Activated T-helper 2 cell treated with anti-CD3 and anti-CD28 coated beads, Interferon-gamma antibody, Interleukin-2, Interleukin-4, amounts not matched to agents 10 μg/mL and 5 μg/mL and 100 μg/mL, durations not matched to agents 14 hours and 24 hours and 36 hours (primary cell): ENCODE data around the gene SPATA13. TPM values are rescaled to one million over a fixed set of nuclear protein-coding genes. Genes with fewer than 3 reads are reported as not detected.
"Not testable (repeated sequence)": the region's sequence is repeated elsewhere in the genome, so short reads cannot be mapped to it uniquely, and the experiment has no call there.

Experiments used
- DNase-seq: peaks from one replicate; pipeline ENCODE4 v3.0.0; 2021; ENCODE audit warnings: low spot score
- H3K27ac Mint-ChIP-seq: one replicate; pipeline ENCODE4 v1.8.0; 2021; ENCODE audit warnings: mixed read lengths
- H3K27me3 Mint-ChIP-seq: one replicate; pipeline ENCODE4 v1.8.0; 2021; ENCODE audit warnings: low read depth, mixed read lengths
- H3K36me3 Mint-ChIP-seq: one replicate; pipeline ENCODE4 v1.8.0; 2021; ENCODE audit warnings: low read depth, mixed read lengths
- H3K4me1 Mint-ChIP-seq: one replicate; pipeline ENCODE4 v1.8.0; 2021; ENCODE audit warnings: low read depth, mixed read lengths
- H3K4me3 Mint-ChIP-seq: one replicate; pipeline ENCODE4 v1.8.0; 2021; ENCODE audit warnings: low read depth, mild to moderate bottlenecking, moderate library complexity, mixed read lengths
- H3K9me3 Mint-ChIP-seq: one replicate; pipeline ENCODE4 v1.8.0; 2021; ENCODE audit warnings: mixed read lengths
- intact Hi-C: fragments of 100-400 bp; cut with micrococcal nuclease; formaldehyde crosslinking; loops from one replicate; pipeline ENCODE4 v1.15.1; 2023
- total RNA-seq: library from RNA; stranded (reverse); gene quantifications from 2 replicates; pipeline ENCODE4 v1.2.3, GENCODE V29; 2022

SPATA13 gene
- total RNA-seq, 1 donor from 2014 or later: 44.9 TPM

- Mint-ChIP-seq H3K4me1 (no peaks in the 10 kb centered on the region), H3K9me3 (no peaks in the 10 kb centered on the region), H3K27me3 (peaks cover 16% of the 10 kb centered on the region), H3K36me3 (no peaks in the 10 kb centered on the region), H3K27ac (no peak overlapping the region), H3K4me3 (no peak overlapping the region)
- no peak for DNase-seq
- intact Hi-C loops: no loop called here
These were observed 180.9 kb downstream of the SPATA13 start for GRCh38 chr13:24341439-24341838.

- Mint-ChIP-seq H3K4me3 (no peak overlapping the region), H3K27me3 (peaks cover 12% of the 10 kb centered on the region), H3K9me3 (no peaks in the 10 kb centered on the region), H3K36me3 (no peaks in the 10 kb centered on the region), H3K27ac (no peak overlapping the region), H3K4me1 (no peaks in the 10 kb centered on the region)
- intact Hi-C loops: no loop called here
- DNase-seq: no peak
These were observed 187.9 kb downstream of the SPATA13 start for GRCh38 chr13:24348385-24348784.

GRCh38 chr13:24348797-24349515 is 188.4 kb downstream of the SPATA13 start:
- H3K9me3 Mint-ChIP-seq: no peaks in the 10 kb centered on the region

GRCh38 chr13:24349778-24350664 is 189.5 kb downstream of the SPATA13 start:
- H3K27ac Mint-ChIP-seq, H3K27me3 Mint-ChIP-seq, H3K36me3 Mint-ChIP-seq, DNase-seq, H3K9me3 Mint-ChIP-seq, intact Hi-C loops, H3K4me3 Mint-ChIP-seq, H3K4me1 Mint-ChIP-seq: not testable (repeated sequence)

More at GRCh38 chr13:24348797-24349515, 188.4 kb downstream of the SPATA13 start:
- H3K36me3 Mint-ChIP-seq: no peaks in the 10 kb centered on the region
- intact Hi-C loops: no loop called here
- H3K4me3 Mint-ChIP-seq: no peak overlapping the region
- no peak overlapping the region for H3K27ac Mint-ChIP-seq
- H3K27me3 Mint-ChIP-seq: peaks cover 9% of the 10 kb centered on the region
- no peaks in the 10 kb centered on the region for H3K4me1 Mint-ChIP-seq
- DNase-seq: no peak

GRCh38 chr13:24351423-24351822 is 190.9 kb downstream of the SPATA13 start:
- Mint-ChIP-seq H3K36me3 (no peaks in the 10 kb centered on the region), H3K27me3 (no peaks in the 10 kb centered on the region), H3K27ac (no peak overlapping the region), H3K9me3 (no peaks in the 10 kb centered on the region), H3K4me3 (no peak overlapping the region), H3K4me1 (no peaks in the 10 kb centered on the region)
- no peak for DNase-seq
- intact Hi-C loops: no loop called here

GRCh38 chr13:24353736-24354135 is 193.2 kb downstream of the SPATA13 start:
- Mint-ChIP-seq H3K27me3 (no peaks in the 10 kb centered on the region), H3K4me3 (no peak overlapping the region), H3K27ac (no peak overlapping the region), H3K4me1 (no peaks in the 10 kb centered on the region), H3K36me3 (no peaks in the 10 kb centered on the region), H3K9me3 (no peaks in the 10 kb centered on the region)
- intact Hi-C loops: no loop called here
- DNase-seq: no peak

- H3K4me3 Mint-ChIP-seq: no peak overlapping the region
- no peak overlapping the region for H3K27ac Mint-ChIP-seq
- intact Hi-C loops: no loop called here
- H3K4me1 Mint-ChIP-seq: no peaks in the 10 kb centered on the region
- no peaks in the 10 kb centered on the region for H3K27me3 Mint-ChIP-seq
- DNase-seq: no peak
- H3K36me3 Mint-ChIP-seq: no peaks in the 10 kb centered on the region
- no peaks in the 10 kb centered on the region for H3K9me3 Mint-ChIP-seq
These were observed 194.6 kb downstream of the SPATA13 start for GRCh38 chr13:24355103-24355502.

GRCh38 chr13:24356270-24356669 is 195.8 kb downstream of the SPATA13 start:
- intact Hi-C loops: no loop called here
- no peak overlapping the region for H3K27ac Mint-ChIP-seq
- no peaks in the 10 kb centered on the region for H3K27me3 Mint-ChIP-seq
- H3K36me3 Mint-ChIP-seq: no peaks in the 10 kb centered on the region
- H3K9me3 Mint-ChIP-seq: no peaks in the 10 kb centered on the region
- DNase-seq: no peak
- H3K4me3 Mint-ChIP-seq: no peak overlapping the region
- no peaks in the 10 kb centered on the region for H3K4me1 Mint-ChIP-seq

Other genes with a start within 250 kb of the SPATA13 start
- gene C1QTNF9, start 148.9 kb downstream of the SPATA13 start, total RNA-seq: not detected in 2 replicates